Measurements from ENCODE around the gene GALNT2.

The GALNT2 gene

DNA sequence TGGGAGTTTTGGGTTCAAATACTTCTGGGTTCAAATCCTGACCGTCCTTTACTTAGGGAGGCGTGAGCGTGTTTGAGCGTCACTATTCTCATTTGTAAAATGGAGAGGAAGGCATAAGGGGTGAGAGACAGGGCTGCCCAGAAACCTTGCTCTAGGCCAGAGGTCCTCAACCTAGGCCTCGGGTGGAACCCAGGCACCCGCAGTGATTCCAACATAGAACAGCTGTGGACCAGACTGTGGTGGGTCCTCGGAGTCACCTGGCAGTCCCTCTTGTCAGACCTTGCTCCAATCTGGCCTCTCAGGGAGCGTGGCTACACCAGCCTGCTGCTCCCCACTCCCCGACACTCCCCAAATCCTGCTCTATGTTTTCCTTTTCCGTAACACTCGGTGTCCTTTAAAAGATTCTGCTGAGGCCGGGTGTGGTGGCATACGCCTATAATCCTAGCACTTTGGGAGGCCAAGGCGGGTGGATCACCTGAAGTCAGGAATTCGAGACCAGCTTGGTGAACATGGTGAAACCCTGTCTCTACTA lies 242.7 kb downstream of the GALNT2 start:
- DNase-seq: no peak

DNA sequence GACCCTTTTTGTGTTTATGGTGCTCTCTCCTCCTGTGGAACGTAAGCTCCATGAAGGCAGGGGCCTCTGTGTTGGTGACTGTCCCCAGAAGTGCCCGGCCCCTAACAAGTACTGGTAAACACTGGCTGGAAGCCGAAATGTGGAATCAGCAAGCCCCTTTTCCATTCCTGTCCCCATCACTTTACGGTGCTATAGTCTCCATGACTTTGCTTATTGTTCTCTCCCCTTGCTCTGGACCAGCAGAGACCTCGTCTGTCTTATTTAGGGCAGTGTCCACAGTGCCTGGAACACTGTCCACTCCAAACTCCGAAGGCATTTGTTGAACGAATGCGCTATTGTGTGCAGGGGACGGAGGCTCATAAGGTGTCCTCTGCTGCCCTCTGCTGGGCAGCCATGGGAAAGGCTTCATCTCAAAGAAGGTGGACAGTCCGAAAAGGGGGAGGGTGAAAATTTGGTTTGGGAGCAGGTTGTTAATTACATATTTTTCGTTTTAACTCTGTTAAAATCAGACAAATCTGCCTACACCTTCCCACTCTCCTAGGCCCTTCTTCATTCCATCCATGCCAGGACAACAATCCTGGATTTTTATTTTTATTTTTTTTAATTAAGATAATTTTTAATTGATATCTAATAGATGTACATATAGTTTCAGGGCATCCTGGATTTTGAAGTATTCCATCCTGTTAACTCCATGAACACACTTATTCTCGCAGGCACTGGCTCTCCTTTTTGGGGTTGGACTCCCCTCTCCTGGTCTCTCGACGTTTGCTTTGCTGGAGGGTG lies 243.5 kb downstream of the GALNT2 start:
- peak; percentile 18 to 49 (median 41) for DNase-seq

- no peak for DNase-seq
Observed at GRCh38 chr1:230312676-230313075, 245.6 kb downstream of the GALNT2 start.

GRCh38 chr1:230313453-230314141 lies 246.6 kb downstream of the GALNT2 start:
- DNase-seq: no peak

GRCh38 chr1:230314142-230314470 lies 247.1 kb downstream of the GALNT2 start:
- no peak for DNase-seq

DNA sequence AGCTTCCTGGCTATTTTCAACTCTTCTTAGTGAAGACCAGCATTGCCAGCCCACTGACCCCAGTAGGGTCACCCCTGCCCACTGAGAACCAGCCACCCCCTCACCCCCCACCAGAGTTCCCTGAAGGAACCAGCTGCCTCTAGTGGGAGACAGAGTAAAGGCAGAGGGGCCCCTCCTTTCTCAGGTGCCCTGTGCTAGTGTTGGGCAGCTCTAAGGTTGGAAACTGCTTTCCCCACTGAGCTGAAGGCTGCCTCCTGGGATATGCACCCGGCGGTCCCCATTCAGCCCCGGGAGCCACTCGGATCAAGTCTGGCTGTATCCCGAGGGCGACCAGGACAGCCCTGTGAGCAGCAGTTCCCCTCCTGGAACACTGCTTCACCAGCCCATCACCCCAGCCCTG lies 248.1 kb downstream of the GALNT2 start:
- DNase-seq: no peak

GRCh38 chr1:230316864-230317745 lies 250.1 kb downstream of the GALNT2 start:
- no peak for DNase-seq

DNA sequence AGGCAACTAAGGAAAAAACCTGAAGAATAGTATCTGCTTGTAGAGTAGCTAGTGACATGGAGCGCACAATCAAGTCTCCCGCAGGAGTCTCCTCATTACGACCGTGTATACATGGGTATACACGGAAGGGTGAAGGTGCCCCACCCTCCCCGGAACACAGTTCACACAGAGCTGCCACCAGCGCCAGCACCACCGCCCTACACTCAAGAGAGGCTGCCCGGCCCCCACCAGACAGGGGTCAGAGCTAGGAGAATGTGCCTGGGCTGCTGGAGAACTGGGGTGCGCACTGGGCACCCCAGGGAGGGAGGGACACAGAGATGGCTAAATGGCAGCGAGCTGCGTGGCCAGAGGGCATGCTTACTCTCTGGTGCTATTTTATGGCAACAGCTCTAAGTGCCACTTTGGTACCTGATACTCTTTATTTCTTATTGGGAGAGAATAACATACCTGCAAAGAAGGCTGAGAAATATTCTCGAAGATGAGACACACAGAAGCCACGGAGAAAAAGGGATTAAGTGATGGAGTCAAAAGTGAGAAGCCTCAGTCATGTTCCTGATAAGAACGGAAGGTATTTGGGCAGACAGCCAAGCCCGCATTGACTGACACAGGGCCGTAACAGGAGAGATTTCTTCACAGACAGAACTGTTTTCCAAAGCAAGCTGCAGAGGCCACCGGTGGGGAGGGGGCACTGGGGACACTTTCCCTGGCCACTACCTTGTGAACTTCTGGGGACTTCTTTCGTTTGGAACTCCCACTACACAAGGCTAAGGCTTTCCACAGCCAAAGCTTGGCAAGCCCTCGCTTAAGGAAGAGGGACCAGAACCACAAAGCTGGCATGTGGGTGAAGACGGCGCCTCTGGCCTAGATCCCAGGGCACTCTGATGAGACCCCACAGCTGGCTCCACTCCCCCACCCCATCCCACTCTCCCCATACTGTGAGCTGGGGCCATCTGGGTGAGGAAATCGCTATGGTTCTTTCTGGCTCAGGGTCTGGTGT lies 251.1 kb downstream of the GALNT2 start:
- DNase-seq: no peak

DNA sequence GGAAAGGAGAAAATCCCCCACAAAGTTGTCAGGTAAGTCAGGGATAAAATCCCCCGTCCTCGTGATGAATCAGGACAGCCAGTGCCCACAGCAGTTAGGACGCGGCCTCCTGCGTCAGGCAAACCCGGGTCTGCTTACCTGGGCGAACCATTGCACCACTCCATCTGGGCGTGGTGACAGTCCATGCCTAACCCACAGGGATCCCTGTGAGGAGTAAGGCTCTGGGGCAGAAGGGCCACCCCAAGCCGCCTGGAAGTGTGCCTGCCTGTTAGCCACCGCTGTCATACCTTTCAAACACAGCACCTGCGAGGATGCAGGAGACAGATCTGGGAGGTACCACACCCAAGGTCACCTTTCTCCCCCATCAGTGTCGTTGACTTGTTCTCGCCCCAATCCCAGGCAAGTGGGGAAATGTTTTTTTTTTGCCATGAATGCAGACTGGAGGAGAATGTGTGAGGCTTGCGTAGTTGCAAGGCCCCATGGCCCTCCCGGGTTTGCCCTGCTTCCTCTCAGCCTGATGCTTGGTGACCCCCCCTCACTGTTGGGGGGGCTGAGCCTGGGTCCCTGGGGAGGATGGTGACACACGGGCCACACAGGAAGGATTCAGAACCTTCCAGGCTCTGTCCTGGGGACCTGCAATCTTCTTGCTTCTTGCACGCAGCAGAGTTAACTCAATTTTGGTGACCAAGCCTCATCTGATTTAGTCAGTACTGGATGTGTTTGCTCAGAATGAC lies 252.1 kb downstream of the GALNT2 start:
- no peak for DNase-seq

DNA sequence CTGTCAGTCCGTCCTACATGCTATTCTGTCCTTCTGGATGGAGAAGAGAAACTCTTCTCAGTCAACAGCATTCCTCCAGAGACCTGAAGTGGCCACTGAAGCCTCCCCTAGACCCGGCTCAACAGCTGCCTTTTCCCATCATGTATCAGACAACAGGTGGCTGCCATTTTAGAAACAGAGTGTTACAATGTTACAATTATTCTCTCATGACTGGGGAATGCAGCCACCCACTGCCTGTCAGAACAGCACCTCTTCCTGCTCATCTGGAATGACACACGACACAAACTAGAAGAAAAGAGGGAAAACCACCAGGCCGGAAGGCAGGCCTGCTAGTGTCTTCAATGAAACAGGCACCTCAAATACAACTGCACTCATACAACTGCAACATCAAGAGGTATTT lies 253.8 kb downstream of the GALNT2 start:
- no peak for DNase-seq

DNA sequence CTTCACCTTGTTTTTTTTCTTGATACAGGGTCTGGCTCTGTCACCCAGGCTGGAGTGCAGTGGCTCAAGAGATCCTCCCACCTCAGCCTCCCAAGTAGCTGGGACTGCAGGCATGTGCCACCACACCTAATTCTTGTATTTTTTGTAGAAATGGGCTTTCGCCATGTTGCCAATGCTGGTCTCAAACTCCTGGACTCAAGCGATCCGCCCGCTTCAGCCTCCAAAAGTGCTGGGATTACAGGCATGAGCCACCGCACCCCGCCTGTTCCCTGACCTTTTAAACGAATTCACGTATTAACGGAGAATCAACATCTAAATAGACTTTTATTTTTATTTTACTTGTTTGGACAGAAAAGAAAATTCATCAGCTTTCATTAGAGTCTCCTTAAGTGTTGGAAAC lies 254.3 kb downstream of the GALNT2 start:
- DNase-seq: no peak

DNA sequence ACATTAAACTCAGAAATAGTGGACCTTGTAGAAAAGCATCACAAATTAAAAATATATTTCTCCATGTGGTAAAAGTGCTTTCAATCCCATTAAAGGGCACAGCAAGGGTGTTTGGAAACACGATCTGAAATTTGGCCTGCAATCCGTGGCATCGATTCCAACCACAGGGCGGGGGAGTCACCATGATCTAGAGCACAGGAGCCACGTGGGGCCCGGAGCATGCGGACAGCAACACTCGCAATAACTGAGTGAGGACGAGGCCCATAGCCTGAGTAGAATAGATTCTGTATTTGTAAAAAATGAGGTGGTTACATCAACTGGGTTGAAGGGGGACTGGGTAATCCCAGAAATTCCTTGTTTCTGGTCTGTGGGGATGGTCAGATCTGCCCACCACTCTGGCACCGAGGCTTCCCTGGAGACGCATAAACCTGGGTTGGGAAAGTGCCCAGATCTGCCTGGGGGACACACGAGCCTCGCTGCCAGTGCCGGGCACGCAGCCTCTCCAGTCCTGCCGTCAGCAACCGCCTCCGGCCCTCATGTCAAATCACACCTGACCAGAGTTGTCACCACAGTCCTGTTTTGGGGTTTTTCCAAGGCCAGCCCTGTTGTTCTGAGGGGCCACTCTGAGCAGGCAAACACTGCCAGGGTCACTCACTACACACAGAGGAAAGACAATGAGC lies 254.8 kb downstream of the GALNT2 start:
- no peak for DNase-seq

DNA sequence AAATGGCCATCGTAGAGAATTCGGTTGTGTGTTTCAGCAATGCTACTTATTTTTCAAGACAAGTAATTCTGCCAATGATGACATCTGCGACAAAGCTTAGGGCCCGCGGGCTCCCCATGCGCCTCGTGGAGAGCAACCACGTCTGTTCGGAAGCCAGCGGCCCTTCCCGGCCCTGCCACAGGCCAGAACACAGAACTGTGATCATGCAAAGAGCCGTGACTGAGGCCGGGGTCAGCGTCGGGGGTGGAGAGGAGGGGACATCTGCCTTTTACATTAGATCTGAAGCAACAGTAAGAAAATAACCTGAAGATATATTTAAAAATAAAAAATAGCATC lies 255.4 kb downstream of the GALNT2 start:
- DNase-seq: no peak

GRCh38 chr1:230322967-230323547 lies 256.0 kb downstream of the GALNT2 start:
- DNase-seq: no peak

DNA sequence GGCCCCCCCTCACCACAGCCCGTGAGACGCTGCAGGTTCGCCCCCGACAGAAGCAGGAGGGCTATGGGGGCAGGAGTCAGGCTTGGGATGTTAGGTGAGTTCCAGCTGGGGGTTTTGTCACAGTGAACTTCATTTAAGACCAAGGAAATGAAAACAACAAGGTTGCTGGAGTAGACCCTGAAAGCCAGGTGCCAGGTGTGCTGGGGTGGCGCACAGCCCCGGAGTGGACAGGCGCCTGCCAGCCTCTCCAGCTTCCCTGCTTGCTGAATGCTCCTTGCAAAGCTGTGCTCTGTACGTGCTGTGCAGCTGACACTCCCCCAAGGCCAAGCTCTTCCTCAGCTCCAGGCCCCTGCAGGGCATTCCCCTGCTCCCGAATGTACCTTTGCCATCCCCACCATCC lies 256.6 kb downstream of the GALNT2 start:
- no peak for DNase-seq

GRCh38 chr1:230326971-230327891 lies 260.2 kb downstream of the GALNT2 start:
- DNase-seq: no peak

- DNase-seq: peak in 1 of 5 experiments; percentile 6
Observed at GRCh38 chr1:230327892-230328284, 260.9 kb downstream of the GALNT2 start.

DNA sequence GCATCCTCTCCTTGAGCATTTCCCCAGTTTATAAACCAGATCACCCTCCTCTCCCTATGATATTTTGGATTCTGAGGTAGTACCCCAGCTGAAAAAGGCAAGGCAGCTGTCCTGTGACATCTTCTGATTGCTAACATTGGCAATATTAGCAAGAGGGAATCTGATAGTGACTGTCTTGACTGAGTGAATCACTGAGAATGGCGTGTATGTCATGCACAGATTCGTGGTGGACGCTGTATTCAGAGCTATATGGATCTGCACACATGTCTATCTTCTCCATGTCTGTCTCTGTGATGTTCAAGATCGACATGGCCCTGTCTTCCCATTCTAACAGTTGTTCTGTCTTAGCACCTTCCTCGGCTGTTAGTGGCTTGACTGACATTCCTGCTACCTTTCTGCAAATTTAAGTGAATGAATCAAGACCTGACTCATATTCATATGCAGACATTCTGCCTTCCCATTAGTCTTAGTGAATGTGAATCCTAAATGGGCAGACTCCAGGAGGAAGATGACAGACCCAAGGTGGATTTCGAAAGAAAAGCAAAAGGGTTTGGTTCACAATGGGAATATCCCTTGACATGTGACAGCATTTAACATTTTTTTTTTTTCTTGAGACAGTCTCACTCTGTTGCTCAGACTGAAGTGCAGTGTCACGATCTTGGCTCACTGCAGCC lies 261.4 kb downstream of the GALNT2 start:
- DNase-seq: no peak

DNA sequence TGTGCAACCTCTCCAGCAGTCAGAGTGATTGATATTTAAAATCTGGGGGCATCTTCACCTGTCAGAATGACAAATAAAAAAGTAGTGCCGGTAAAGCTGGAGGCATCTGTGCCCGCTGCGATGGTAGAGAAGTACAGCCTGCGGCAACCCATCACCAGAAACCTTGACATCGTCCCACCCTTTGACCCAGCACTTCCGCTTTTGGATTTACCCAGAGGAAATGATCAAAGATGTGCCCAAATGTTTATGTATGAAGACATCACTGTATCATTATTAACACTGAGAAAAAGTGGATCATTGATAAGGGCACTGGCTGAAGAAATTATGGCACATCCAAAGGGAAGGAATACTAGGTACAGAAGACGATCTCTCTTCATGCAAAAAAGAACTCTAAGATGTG lies 263.1 kb downstream of the GALNT2 start:
- DNase-seq: no peak
